Liver (tissue), 9 donors: ENCODE results near the gene TMEM97. TPM values are rescaled to one million over a fixed set of nuclear protein-coding genes. Genes with fewer than 3 reads are reported as not detected.

ENCODE experiments used
- DNase-seq: peaks from one replicate; pipeline ENCODE4 v3.0.0-alpha.2; 2017; ENCODE audit warnings: low spot score
- H3K27ac ChIP-seq, 2 donors: one replicate each; pipeline ENCODE4 v1.7.0; 2013; ENCODE audit warnings: inconsistent platforms in 2 of 2, low read length in 2 of 2, control low read depth in 1 of 2, low read depth in 1 of 2, mild to moderate bottlenecking in 1 of 2
- H3K27me3 ChIP-seq, 4 donors: one replicate each; pipeline versions ENCODE4 v1.6.1 to v1.7.0; 2013; ENCODE audit warnings: low read length in 3 of 4, inconsistent platforms in 1 of 4, mild to moderate bottlenecking in 1 of 4, moderate library complexity in 1 of 4; ENCODE audit not compliant: control insufficient read depth in 4 of 4, insufficient read depth in 4 of 4
- H3K36me3 ChIP-seq, 4 donors: one replicate each; pipeline versions ENCODE4 v1.6.1 to v1.7.0; 2013; ENCODE audit warnings: low read length in 3 of 4, mild to moderate bottlenecking in 3 of 4, low read depth in 1 of 4, moderate library complexity in 1 of 4; ENCODE audit not compliant: control insufficient read depth in 4 of 4, insufficient read depth in 3 of 4
- H3K4me1 ChIP-seq, 4 donors: one replicate each; pipeline versions ENCODE4 v1.6.1 to v1.7.0; 2013; ENCODE audit warnings: low read length in 3 of 4, mild to moderate bottlenecking in 3 of 4, moderate library complexity in 1 of 4; ENCODE audit not compliant: control insufficient read depth in 4 of 4, insufficient read depth in 4 of 4
- H3K4me3 ChIP-seq, 3 donors: one replicate each; pipeline versions ENCODE4 v1.6.1 to v1.7.0; 2013; ENCODE audit warnings: low read length in 3 of 3, control low read depth in 1 of 3, low read depth in 1 of 3, mild to moderate bottlenecking in 1 of 3
- H3K9ac ChIP-seq, 2 donors: one replicate each; pipeline ENCODE4 v1.7.0; 2013; ENCODE audit warnings: low read length in 2 of 2, mild to moderate bottlenecking in 2 of 2, moderate library complexity in 2 of 2, control low read depth in 1 of 2, low read depth in 1 of 2
- H3K9me3 ChIP-seq, 4 donors: one replicate each; pipeline versions ENCODE4 v1.6.1 to v1.7.0; 2013; ENCODE audit warnings: low read length in 3 of 4; ENCODE audit not compliant: control insufficient read depth in 4 of 4
- CTCF ChIP-seq: fragments of 150-350 bp; IDR thresholded peaks from 2 replicates; pipeline ENCODE4 v1.5.1; 2017; ENCODE audit warnings: improper control_type of control experiment, low read depth, low read length; ENCODE audit not compliant: missing input control
- EGR1 ChIP-seq, 2 donors: IDR thresholded peaks; 2 replicates each; pipeline ENCODE4 v1.6.1; 2016 to 2018; ENCODE audit warnings: antibody characterized with exemption in 2 of 2, low read depth in 2 of 2
- FOXA1 ChIP-seq: IDR thresholded peaks from 2 replicates; pipeline ENCODE4 v1.6.1; 2016; ENCODE audit warnings: antibody characterized with exemption
- FOXA2 ChIP-seq: IDR thresholded peaks from 2 replicates; pipeline ENCODE4 v1.6.1; 2016; ENCODE audit warnings: antibody characterized with exemption
- GABPA ChIP-seq, 2 donors: IDR thresholded peaks in 1 of 2; conservative IDR thresholded peaks in 1 of 2; 2 replicates each; pipeline ENCODE4 v1.6.1; 2016; ENCODE audit warnings: antibody characterized with exemption in 2 of 2, mild to moderate bottlenecking in 1 of 2, moderate library complexity in 1 of 2
- HNF4A ChIP-seq, 2 donors: conservative IDR thresholded peaks; 2 replicates each; pipeline ENCODE4 v1.6.1; 2016; ENCODE audit warnings: antibody characterized with exemption in 2 of 2, mild to moderate bottlenecking in 2 of 2
- HNF4G ChIP-seq: IDR thresholded peaks from 2 replicates; pipeline ENCODE4 v1.6.1; 2016; ENCODE audit warnings: antibody characterized with exemption
- NR2F2 ChIP-seq: IDR thresholded peaks from 2 replicates; pipeline ENCODE4 v1.6.1; 2016; ENCODE audit warnings: antibody characterized with exemption
- RAD21 ChIP-seq, 2 donors: IDR thresholded peaks; 2 replicates each; pipeline ENCODE4 v1.6.1; 2016; ENCODE audit warnings: antibody characterized with exemption in 2 of 2, mild to moderate bottlenecking in 2 of 2
- REST ChIP-seq: IDR thresholded peaks from 2 replicates; pipeline ENCODE4 v1.6.1; 2016; ENCODE audit warnings: antibody characterized with exemption, mild to moderate bottlenecking
- RXRA ChIP-seq, 2 donors: IDR thresholded peaks; 2 replicates each; pipeline ENCODE4 v1.6.1; 2017 to 2018; ENCODE audit warnings: antibody characterized with exemption in 2 of 2, mild to moderate bottlenecking in 1 of 2
- SP1 ChIP-seq: IDR thresholded peaks from 2 replicates; pipeline ENCODE4 v1.6.1; 2018; ENCODE audit warnings: antibody characterized with exemption, mild to moderate bottlenecking
- YY1 ChIP-seq: IDR thresholded peaks from 2 replicates; pipeline ENCODE4 v1.6.1; 2016; ENCODE audit warnings: antibody characterized with exemption, mild to moderate bottlenecking
- ZBTB33 ChIP-seq: IDR thresholded peaks from 2 replicates; pipeline ENCODE4 v1.6.1; 2016; ENCODE audit warnings: antibody characterized with exemption
- WGBS: extraction: QIAGEN DNeasy Blood & Tissue Kit; methylation state at CpG from one replicate; pipeline ENCODE4 v1.1.7; 2013; 5-methylcytosine and 5-hydroxymethylcytosine counted together
- polyA plus RNA-seq, 2 donors: library from polyadenylated mRNA; stranded (reverse) in 1 of 2; unstranded in 1 of 2; fragments of 200-250 nt in 1 of 2; fragments of >200 nt in 1 of 2; fragmentation: Nextera tagmentation in 1 of 2; extraction: Ambion mirVana in 1 of 2; gene quantifications; one replicate each; pipeline versions ENCODE4 v1.2.1 to v1.2.3, GENCODE V29; 2013 to 2015
- total RNA-seq, 2 donors: library from RNA; depleted of rRNA; stranded (reverse); fragments of >200 nt; gene quantifications; one replicate each; pipeline ENCODE4 v1.2.3, GENCODE V29; 2014
- TF ChIP-seq, protein P1 (sequence below): IDR thresholded peaks from 2 replicates; pipeline ENCODE4 v1.6.1; 2016; ENCODE audit warnings: antibody characterized with exemption
- donor health status: healthy.
- donor health status: healthy.
- donor health status: healthy.
- donor health status: healthy.
- donor health status: healthy.

TMEM97 gene
- total and polyA plus RNA-seq, 4 donors, result 29.5 to 90.2 (median 63.5) TPM

DNA sequence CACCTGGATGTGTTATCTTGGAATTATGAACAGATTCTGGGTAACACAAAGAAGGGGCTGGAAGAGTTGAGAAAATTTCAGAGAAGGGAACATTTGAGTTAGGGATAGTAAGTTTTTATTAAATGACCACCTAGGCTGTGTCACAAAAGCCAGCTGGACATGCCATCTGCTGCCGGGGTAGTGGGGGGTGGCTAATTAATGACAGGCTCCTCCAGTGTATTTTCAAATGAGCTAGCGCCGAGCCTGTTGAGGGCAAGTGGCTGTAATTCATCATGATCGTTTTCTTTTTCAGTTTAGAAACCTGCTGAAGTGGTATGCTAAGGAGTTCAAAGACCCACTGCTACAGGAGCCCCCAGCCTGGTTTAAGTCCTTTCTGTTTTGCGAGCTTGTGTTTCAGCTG, 6.2 kb downstream of the TMEM97 start:
- Histone ChIP-seq H3K4me3 (no peak overlapping the region), H3K27ac (no peak overlapping the region), H3K4me1 (peaks cover 6 to 41% (median 32%) of the 10 kb centered on the region in 4 donors), H3K27me3 (no peaks in the 10 kb centered on the region), H3K36me3 (peaks cover 0 to 25% (median 9%) of the 10 kb centered on the region in 4 donors), H3K9ac (no peak overlapping the region), H3K9me3 (no peaks in the 10 kb centered on the region)
- TF ChIP-seq RXRA (IDR thresholded peaks at IDR 0.05) (no peak), EGR1 (IDR thresholded peaks at IDR 0.05; ENCODE audit: low read depth in 2 of 2) (no peak), FOXA2 (no peak), RAD21 (IDR thresholded peaks at IDR 0.05) (no peak), CTCF (no peak), YY1 (no peak), HNF4G (no peak), REST (no peak), HNF4A (conservative IDR thresholded peaks at IDR 0.05) (no peak), GABPA (IDR thresholded peaks at IDR 0.05 in 1 of 2, conservative IDR thresholded peaks at IDR 0.05 in 1 of 2) (no peak), NR2F2 (no peak)
- DNase-seq, result no peak
- 87% methylated on average over 5 of the region's 5 CpGs for WGBS

- Histone ChIP-seq H3K9ac (no peak overlapping the region), H3K36me3 (peaks cover 0 to 28% (median 11%) of the 10 kb centered on the region in 4 donors), H3K4me3 (no peak overlapping the region), H3K27me3 (no peaks in the 10 kb centered on the region), H3K9me3 (no peaks in the 10 kb centered on the region), H3K27ac (no peak overlapping the region), H3K4me1 (peaks cover 6 to 32% (median 26%) of the 10 kb centered on the region in 4 donors)
- TF ChIP-seq SP1, result no peak
- WGBS, result 75% methylated on average over 7 of the region's 7 CpGs
- no peak for DNase-seq
Observed at GRCh38 chr17:28326114-28326513, 7.1 kb downstream of the TMEM97 start.

GRCh38 chr17:28327031-28327607, 8.1 kb downstream of the TMEM97 start:
- H3K27me3 ChIP-seq, result no peaks in the 10 kb centered on the region
- H3K36me3 ChIP-seq, result peaks cover 0 to 35% (median 13%) of the 10 kb centered on the region in 4 donors
- H3K4me1 ChIP-seq, result peaks cover 6 to 26% (median 23%) of the 10 kb centered on the region in 4 donors
- H3K27ac ChIP-seq, result no peak overlapping the region
- TF ChIP-seq GABPA (IDR thresholded peaks at IDR 0.05 in 1 of 2, conservative IDR thresholded peaks at IDR 0.05 in 1 of 2) (no peak), YY1 (no peak), RXRA (IDR thresholded peaks at IDR 0.05) (no peak), EGR1 (IDR thresholded peaks at IDR 0.05; ENCODE audit: low read depth in 2 of 2) (no peak), HNF4A (conservative IDR thresholded peaks at IDR 0.05) (no peak), FOXA1 (no peak), ZBTB33 (no peak)
- TF ChIP-seq, protein P1, sequence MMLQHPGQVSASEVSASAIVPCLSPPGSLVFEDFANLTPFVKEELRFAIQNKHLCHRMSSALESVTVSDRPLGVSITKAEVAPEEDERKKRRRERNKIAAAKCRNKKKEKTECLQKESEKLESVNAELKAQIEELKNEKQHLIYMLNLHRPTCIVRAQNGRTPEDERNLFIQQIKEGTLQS, result no peak
- H3K9ac ChIP-seq, result no peak overlapping the region
- DNase-seq, result peak; percentile 17
- 93% methylated on average over 9 of the region's 9 CpGs for WGBS
- H3K4me3 ChIP-seq, result no peak overlapping the region
- no peaks in the 10 kb centered on the region for H3K9me3 ChIP-seq
